GM21576 (cell line): ENCODE results near the gene GHRH.

ENCODE experiments used
- ATAC-seq: cut with Tn5 transposase; IDR thresholded peaks from one replicate; pipeline ENCODE4 v1.9.1; 2021; ENCODE audit warnings: mild to moderate bottlenecking, moderate library complexity; ENCODE audit not compliant: unreplicated experiment

The GHRH gene

GRCh38 chr20:37240337-37241067 is 21.1 kb downstream of the GHRH start:
- ATAC-seq: no peak

DNA sequence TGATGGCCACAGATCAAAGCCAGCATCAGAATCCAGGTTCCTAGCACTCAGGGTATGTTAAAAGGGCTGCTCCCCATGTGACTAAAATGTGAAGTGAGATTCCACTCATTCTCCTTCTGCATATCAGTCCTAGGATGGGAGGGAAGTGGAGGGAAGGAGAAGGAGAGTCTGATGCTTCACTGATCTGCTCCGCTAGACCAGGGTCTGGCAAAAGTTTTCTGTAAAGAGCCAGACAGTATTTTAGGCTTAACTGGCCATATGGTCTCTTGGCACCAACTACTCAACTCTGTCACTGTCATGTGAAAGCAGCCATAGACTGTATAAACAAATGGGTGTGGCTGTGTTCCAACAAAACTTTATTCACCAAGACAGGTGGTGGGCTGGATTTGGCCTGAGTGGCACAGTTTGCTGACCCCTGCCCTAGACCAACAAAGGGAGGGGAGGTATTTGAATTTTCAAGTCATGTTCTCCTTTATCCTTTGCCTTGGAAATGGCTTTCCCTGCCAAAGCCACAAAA is 22.6 kb downstream of the GHRH start:
- ATAC-seq: no peak

DNA sequence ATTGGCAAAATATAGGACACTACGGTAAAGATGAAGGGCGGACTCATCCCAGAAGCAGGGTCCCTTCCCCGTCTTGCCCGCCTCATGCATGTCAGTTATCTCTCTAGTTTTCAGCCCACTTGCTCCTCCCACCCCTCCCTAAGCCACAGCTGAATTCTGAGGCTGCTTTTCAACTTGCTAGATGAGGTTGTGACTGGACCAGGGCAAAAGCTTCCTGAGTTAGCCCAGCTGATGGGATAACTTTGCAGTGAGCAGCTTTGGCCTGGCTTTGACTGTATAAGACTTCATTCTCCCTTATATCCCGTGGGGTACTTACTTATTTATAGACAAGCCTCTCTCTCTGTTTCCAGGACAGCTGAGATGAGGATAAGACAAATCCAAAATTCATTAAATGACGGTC is 23.2 kb downstream of the GHRH start:
- no peak for ATAC-seq

GRCh38 chr20:37237656-37238055 is 24.0 kb downstream of the GHRH start:
- ATAC-seq: no peak

- no peak for ATAC-seq
These were observed 25.2 kb downstream of the GHRH start for GRCh38 chr20:37236462-37236861.

DNA sequence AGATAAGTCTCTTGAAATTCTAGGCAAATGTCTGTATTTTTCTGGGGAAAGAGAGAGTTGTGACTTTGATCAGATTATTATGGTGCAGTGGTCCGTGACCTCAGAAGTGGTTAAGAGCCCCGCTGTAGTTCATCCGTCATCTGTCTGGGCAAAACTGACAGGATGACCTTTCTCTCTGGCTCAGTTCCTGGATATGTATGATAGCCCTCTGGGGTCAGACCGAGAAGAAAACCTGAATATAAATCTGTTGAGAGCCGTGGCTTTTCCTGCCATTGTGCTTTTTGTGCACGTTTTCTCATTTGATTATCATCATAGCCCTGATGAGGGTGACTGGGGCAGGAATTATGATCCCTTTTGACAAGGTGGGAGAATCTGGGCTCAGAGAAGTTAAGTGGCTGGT is 26.5 kb downstream of the GHRH start:
- no peak for ATAC-seq

DNA sequence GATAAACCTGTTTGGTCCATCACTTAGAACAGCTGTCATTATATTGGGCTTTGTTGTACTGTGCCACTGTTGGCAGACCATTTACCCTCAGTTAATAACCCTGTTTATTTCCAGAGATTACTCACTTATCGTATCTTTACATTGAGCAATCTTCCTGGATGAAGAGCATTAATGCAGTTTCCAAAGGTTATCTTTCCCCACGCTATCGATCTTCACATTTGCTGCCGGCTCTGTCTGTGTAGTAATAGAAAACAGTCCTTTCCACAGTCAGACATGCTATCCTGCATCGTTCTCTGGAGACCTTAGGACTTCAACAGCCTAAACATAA is 27.4 kb downstream of the GHRH start:
- no peak for ATAC-seq

DNA sequence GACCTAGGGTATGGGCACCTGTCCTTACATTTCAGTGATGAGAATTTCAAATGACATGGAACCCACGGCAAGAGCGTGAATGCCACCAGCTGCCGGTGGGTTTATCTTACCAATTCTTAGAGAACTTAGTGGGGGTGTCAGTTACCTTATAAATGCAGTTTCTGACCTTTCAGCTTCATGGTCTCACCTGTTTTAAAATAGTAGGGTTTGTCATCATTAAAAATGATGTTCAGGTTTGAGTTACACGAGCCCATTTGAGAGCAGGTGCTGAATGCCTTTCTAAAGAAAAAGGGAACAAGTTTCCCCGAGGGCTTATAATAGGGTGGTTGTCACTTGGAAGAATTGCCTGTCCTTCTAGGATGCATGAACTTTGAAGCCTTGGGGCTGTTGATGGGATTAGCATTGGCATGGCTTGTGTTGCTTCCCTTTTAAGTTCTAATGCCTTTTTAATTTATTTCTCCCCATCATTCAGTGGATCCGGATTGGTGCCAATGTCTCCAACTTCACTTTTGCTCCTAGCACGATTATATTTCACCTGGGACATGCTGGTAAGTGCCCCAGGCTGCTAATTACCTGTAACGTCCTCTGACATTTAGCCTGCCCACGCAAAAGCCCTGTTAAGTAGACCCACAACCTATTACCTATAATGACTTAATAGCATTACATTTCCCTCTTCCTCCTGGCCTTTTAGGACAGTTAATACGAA is 27.9 kb downstream of the GHRH start:
- no peak for ATAC-seq

- ATAC-seq: no peak
These were observed 29.5 kb downstream of the GHRH start for GRCh38 chr20:37231947-37232630.

DNA sequence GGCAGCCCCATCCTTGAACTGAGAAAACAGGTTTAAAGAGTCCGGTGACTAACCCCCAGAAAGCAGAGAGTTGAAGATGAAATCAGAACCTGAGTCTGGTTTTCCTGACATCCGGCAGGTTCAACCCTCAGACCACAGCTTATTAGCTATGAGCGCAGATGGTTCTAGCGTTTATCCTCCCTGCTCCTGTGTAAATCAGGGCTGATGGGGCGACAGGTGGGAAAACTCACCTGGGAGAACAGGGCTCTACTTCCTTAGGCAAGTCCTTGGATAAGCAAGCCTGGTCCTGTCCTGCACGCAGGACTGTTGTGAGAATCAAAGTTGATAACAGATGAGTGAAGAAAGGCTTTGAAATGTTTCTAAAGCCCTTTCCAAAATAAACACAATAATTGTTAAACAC is 31.4 kb downstream of the GHRH start:
- no peak for ATAC-seq

DNA sequence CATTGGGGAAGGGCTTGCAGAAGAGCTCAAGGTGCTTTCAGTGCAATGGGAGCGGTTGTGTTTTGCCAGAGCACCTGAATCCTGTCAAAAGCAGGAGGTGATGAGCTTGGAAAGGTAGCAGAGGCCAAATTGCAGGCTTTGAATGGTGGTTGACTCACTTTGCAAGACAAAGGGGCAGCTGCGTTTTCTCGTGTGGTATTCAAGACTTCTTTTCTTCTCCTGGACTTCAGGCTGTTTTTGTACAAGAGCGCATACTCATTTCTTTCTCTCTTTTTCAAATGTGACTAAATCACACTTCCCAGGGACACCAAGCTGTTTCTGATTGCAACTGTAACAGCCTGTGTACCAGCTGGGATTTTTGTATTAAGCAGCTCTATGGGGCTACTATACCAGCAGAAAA is 32.3 kb downstream of the GHRH start:
- no peak for ATAC-seq

- no peak for ATAC-seq
These were observed 33.0 kb downstream of the GHRH start for GRCh38 chr20:37228656-37229055.

GRCh38 chr20:37228082-37228481 is 33.5 kb downstream of the GHRH start:
- ATAC-seq: no peak

DNA sequence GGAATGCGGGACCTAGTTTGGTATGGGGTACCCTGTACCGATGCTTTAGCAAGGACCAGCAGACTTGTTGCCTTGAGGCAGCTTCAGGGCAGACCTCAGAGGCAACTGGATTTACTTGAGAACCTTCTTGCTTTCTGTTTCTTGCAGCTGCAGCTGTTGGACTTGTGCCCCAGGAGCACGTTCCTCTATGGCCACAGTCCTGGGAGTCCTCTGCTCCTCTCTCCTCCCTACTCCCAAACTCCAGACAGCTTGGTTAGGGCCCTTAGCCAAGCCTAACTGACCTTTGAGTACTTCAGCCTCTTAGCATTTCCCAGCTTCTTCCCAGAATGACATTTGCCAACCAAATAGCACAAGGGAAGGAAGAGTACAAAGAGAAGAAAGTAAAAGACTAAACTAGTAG is 34.7 kb downstream of the GHRH start:
- no peak for ATAC-seq

DNA sequence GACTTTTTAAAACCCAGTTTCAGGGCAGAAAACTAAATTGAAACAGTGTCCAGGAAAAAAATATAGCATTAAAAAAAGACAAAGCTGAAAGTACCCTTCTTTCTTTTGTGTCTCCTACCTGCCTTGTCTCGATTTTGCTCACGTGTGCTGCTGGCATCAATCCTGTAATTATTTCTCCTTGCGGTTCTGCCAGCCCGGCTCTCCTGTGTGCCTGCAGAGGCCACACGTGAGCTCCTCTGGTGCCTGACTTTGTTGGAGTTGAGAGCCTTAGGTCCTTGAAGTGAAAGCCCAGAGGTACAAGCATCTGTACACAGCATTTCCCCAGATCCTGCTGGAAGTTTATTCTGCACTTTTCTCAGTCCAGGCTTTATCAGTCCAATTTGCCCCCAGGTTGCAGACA is 36.5 kb downstream of the GHRH start:
- ATAC-seq: no peak

- ATAC-seq: no peak
These were observed 38.6 kb downstream of the GHRH start for GRCh38 chr20:37223053-37223452.

DNA sequence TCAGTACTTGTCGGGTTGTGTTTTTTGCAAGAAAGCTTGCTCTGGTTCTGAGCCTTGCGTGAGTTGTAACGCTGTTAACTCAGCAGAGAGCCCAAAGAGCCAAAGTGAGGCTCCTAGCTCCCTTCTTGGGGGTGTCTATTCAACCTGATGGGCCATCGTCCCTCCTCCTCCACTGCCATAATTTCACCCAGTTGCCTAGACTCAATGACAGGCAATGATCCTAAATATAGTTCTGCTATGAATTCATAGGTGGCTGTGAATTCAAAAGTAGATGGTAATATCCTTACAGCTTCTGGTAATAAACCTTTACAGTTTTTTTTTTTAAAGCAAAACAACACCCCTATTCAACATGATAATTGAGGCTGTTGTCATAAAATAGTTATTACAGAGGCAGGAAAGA is 39.5 kb downstream of the GHRH start:
- no peak for ATAC-seq

- no peak for ATAC-seq
These were observed 40.9 kb downstream of the GHRH start for GRCh38 chr20:37220731-37221130.

- no peak for ATAC-seq
These were observed 41.6 kb downstream of the GHRH start for GRCh38 chr20:37219751-37220668.

DNA sequence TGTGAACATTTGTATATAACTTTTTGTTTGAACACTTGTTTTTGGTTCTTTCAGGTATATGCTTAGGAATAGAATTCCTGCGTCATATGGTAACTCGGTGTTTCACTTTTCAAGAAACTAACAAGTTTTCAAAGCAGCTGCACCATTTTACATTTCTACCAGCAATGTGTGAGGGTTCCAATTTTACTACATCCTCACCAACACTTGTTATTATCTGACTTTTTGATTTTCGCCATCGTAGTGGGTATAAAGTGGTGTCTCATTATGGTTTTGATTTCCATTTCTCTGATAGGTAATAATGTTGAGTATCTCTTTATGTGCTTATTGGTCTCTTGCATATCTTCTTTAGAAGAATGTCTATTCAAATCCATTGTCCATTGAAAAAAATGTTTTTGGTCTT is 42.6 kb downstream of the GHRH start:
- ATAC-seq: no peak

DNA sequence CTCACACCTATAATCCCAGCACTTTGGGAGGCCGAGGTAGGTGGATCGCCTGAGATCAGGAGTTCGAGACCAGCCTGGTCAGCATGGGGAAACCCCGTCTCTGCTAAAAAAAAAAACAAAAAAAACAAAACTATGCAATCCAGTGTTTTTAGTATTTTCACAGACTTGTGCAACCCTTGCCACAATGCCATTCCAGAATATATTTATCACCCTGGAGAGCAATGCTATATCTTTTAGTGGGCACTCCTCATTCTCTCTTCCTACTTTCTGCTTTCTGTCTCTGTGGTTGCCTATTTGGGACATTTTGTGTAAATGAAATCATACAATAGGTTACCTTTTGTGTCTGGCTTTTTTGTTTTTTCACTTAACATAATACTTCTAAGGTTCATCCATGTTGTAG is 43.2 kb downstream of the GHRH start:
- no peak for ATAC-seq
